Measurements from ENCODE around the gene NUAK1.

NUAK1 gene

DNA sequence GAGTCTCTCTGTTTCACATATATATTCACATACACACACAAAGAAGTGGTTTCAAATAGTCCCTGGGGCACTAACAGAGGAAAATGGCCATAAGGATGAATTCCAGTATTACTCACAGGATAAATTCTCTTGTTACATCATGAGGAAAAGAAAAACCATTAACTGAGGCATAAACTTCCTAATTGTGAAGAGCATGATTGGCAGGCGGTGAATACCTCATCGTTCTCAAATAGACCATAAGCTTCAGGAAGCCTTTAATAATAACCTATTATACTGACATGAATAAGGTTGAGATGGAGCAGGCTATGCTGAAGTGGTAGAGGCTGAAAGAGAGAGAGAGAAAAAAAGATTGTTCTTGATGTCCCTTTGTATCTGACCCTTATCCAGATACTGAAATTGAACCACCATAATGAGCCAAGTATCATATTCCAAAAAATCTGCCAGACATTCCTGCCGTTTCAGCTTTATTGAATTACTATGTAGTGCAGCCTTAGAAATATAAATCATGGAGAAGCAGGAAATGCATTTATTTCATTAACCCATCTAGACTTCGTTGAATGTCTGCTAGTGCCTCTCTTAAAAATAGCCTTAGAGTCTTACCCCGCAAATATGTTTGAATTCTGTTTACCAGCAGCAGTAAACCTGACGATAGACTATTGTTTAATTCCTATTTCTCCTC, 86.8 kb downstream of the NUAK1 start:
- no peak for DNase-seq

DNA sequence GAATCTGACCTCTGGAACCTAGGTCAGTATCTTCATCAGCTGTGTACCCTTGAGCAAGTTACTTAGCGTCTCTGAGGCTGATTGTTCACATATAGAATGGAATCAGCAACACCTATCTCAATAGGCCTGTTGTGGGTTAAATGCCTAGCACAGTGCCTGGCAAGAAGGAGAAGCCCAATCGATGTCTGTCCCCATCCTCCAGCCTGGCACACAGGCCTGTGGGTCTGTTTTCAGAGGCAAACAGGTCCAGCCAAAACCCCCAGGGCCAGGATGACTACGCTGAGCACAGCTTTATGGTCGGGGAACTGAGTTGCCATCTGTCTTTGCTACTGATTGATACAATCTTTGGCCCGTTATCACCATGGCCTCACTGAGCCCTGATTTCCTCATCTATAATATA, 89.2 kb downstream of the NUAK1 start:
- no peak for DNase-seq

DNA sequence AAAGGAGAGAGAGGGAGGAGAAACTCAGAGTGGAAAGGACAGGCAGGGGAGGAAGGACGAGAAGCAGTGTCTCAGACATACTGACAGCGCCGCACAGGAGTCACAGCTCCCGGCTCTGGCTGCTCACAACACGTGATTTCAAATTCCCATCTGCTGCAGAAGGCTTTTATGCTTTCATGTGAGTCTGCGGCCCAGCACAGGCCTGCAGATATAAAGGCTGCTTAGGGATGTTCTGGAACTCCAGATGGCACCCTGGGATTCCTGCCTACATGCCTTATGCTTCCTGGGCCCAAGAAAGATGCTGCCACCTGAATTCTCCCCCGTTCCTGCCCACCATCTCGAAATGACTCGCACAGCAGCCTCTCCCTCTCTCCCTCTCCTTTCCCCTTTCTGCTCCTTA, 89.6 kb downstream of the NUAK1 start:
- DNase-seq = no peak

DNA sequence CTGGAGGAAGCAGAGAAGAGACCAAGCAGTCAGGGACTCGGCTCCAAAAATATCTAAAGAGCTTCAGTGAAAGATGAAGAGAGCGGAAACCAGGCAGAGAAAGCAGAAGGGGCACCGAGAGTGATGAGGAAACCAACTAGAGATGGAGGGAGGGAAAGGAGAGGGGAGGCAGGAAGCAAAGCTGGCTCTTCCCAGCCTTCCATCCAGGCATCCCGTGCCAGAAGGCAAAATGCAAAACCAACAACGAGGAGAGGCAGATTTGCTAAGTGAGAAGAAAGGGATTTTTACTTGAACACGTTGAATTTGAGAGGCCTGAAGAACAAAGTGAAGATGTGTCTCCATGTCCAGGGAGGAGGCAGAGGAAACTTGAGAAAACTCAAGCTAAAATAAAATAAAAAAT, 90.1 kb downstream of the NUAK1 start:
- DNase-seq = no peak

- DNase-seq = no peak
Observed at GRCh38 chr12:106048016-106048415, 90.7 kb downstream of the NUAK1 start.

DNA sequence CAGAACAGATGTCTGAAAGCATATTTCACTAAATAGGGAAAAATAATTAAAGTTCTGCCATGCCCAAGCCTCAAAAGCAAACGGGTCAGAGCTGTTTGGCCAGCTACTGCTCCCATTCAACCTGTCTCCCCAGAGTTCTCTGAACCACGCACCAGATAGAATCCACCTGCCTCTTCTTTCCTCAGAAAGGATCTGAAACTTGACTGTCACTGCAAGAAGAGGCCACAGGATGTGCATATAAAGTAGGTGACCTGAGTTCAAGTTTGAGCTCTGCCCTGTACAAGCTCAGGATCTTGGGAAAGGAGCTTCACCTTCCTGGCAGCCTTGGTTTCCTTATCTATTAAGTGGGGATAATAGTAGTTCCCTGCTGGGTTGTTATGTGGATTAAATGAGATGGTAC, 91.8 kb downstream of the NUAK1 start:
- no peak for DNase-seq

DNA sequence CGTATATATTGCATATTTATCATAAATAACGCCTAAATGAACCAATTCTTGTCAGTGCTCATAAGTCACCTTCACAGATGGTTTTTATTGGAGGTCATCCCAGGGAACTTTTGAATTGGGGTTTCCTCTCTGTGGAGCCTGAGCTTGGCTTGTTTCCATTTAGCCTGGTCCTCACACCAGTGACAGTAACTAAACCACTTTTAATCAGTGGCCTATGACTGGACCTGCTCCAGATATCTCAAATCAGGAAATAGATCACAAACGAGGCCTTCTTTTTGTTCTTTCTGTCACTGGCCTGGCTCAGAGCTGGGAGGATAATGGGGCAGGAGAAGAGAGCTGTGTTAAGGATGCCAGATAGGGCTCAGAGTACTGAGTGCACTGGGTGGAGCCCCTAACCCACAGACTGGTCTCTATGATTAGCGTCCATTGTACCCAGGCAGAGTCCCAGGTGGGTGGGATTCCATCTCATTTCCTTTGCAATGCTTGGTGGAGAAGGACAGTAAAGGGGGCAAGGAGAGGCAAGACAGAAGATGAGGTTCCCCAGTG, 92.4 kb downstream of the NUAK1 start:
- no peak for DNase-seq

DNA sequence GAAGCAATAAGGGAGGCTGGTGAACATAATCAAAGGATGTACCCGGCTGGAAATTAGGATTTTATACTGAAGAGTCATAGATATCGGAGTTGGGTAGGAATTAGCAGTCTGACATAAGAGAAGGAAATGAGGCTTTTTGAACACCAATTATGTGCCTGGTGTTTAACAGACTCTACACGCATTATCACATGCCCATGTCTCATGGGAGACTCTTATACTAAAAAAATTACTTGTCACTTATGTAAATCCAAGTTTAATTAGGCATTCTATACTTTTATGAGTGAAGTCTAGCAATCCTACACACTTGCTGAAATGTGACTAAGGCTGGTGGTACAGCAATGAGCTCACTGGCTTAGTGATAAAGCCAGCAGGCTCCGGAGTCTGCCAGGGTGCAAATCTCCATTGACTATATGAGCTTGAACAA, 93.5 kb downstream of the NUAK1 start:
- DNase-seq = no peak

DNA sequence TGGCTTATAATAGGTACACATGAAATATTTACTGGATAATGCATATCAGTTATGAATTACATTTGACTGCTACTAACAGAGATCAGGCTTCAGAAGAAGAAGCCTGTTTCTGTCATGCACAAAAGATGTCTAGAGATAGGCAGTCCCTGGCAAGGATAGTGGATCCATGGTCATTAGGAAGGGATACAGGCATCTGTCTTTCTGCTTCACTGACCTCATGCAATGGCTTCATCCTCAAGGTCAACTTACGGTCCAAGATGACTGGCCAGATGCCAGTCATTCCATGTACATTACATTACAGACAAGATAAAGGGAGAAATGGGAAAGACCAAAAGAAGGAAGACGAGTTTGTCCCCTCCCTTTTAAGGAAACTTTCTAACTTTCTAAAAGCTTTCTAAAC, 94.0 kb downstream of the NUAK1 start:
- no peak for DNase-seq

GRCh38 chr12:106042037-106042436, 96.7 kb downstream of the NUAK1 start:
- DNase-seq = no peak

GRCh38 chr12:106040521-106040920, 98.2 kb downstream of the NUAK1 start:
- no peak for DNase-seq

DNA sequence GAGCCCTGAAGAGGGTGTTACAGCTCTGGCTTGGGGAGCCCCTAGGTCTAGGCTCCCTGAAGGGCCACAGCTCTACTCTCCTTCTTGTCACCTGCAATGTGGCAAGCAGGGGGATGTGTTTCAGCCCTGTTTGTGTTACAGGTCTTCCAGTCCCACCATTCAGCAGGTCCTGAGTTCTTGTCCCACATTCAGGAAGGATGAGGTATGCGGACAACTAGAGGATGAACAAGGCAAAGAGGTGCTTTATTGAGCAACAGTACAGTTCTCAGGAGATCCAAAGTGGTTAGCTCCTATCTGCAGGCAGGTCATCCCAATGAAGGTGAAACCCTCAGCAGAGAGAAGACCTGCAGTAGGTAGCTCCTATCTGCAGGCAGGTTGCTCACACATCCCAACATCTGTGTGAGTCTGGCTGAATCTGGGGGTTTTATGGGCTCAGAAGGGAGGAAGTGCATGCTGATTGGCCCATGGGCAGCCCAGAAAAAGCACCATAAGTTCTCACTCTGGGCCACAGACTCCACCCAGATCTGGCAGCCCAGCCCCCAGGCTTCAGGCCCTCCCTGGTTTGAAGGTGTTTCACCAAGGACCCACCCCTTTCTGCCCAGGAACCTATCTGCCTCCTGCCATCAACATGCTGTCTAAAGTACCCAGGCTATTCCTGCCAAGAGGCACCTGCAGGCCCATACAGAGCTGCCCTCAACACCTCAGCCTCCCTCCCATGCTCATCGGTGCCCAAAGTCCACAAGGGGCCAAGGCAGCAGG, 98.9 kb downstream of the NUAK1 start:
- no peak for DNase-seq

DNA sequence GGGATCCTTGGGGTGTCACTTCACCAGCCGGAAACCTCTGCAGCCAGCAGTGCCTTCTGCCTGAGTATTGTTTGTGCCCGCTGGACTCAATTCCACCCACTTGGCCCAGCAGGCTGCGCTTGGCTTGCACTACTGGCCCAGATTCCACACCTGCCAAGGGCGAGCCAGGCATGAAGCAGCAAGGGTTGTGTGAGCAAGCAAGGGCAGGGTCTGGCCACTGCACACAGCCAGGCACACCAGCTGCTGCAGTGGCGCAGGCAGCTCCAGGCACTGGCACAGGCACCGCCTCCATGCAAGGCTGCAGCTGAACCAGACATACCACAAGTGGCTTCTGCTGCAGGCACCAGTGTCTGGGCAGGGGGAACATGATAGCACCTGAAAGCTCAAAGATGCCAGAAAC, 99.5 kb downstream of the NUAK1 start:
- DNase-seq = no peak

DNA sequence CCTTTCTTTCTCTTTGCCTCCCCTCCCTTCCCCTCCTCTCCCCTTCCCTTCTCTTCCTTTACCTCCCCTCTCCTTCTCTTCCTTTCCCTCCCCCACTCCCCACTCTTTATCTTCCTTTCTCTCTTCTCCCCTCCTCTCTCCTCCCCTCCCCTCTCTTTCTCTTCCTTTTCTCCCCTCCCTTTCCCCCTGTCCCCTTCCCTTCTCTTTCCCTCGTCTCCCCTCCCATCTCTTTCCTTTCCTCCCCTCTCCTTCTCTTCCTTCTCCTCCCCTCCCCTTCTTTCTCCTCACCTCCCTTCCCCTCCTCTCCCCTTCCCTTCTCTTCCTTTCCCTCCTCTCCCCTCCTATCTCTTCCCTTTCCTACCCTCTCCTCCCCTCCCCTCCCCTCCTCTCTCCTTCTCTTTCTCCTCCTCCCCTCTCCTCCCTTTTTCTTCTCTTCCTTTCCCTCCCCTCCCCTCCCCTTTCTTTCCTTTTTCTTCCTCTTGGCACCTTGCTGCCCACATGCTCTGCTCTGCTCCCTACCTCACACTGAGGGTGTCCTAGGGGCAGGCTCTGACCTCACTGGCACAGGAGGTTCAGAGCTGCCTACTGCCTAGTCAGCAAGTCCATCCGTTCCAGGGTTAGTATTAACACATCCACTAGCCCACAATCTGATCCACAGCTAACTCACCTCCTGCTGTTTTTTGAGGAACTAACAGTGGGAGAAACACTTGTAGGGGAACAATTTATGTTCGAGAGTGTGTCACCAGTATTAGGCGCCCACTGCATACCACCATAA, 101.0 kb downstream of the NUAK1 start:
- no peak for DNase-seq

DNA sequence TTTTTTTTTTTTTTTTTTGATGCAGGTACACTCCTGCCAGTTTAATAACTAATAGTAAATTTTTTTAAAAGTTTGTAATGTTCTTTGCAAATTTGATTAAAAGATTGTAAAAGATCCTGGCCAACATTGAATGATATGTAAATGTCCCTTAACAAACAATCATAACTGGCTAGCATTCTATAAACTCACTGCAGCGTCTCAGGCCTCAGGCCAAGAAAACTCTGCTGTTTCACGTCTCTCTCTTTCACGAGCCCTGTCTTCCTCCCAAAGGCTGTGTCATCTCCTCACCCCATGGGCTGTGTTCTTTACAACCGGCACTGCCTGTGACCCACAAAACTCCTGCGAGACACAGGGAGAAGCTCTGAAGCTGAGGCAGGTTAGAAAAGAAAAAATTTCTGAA, 103.3 kb downstream of the NUAK1 start:
- DNase-seq = no peak

DNA sequence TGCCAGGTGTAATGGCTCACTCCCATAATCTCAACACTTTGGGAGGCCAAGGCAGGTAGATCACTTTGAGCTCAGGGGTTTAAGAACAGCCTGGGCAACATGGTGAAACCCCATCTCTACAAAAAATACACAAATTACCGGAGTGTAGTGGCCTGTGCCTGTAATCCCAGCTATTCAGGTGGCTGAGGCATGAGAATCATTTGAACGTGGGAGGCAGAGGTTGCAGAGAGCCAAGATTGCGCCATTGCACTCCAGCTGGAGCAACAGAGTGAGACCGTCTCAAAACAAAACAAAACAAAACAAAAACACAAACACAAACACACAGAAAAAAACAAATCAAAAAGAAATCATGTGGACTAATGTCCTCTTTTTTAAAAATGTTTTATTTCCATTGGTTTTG, 104.4 kb downstream of the NUAK1 start:
- DNase-seq = no peak

DNA sequence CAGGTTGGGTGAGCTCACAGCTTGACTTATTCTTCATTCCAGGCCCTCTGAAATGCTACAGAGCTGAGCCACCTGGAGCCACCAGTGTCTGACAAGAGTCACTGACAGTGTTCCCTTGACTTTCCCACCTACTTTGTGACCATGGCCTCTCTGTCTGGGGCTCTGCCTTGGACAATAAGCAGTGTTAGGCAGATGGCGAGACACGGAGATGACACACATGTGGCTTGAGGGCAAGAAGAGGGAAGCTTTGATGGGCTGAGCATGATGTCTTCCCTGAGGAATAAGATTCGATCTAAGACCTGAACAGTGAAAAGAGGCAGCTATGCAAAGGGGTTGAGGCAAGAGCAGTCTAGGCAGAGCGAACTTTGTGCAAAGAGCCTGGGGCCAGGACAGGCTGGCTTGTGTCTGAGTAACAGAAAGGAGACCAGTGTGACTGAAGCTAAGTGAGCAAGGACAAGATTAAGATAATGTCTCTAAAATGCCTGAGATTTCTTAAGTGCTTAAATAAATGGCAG, 105.5 kb downstream of the NUAK1 start:
- DNase-seq = no peak

DNA sequence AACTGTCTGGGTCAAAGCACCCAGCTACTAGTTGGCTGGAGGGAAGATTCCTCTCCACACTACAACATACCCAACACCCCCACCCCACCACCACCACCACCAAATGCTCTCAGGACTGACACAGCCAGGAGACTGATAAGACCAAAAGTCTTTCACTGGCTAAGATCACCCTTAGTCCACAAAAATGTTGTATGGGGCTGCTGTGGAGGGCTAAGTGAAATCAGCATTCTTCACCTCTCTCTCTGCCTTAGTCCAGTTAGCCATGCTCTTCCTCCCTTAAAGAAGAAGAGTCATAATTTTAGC, 106.2 kb downstream of the NUAK1 start:
- DNase-seq = no peak

- no peak for DNase-seq
Observed at GRCh38 chr12:106031761-106032622, 106.8 kb downstream of the NUAK1 start.

- no peak for DNase-seq
Observed at GRCh38 chr12:106030210-106031071, 108.3 kb downstream of the NUAK1 start.

DNA sequence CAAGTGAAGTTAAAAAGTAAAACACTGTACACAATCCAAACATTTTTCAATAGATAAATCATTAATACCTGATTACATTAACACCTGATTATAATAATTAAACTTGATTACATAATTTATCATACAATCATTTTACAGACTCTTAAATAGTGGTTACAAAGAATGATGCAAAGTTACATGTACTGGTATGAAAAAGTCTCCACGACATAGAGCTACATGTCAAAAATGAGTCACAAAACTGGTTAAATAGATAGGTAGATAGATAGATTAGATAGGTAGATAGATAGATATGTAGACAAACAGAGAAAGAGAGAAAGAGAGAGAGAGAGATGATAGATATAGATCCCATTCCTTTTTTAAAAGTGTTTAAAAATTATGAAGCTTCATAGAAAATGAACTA, 109.2 kb downstream of the NUAK1 start:
- no peak for DNase-seq

- DNase-seq = no peak
Observed at GRCh38 chr12:106027911-106028310, 110.8 kb downstream of the NUAK1 start.
